ENCODE measurements around the gene ZYG11B.

DNA sequence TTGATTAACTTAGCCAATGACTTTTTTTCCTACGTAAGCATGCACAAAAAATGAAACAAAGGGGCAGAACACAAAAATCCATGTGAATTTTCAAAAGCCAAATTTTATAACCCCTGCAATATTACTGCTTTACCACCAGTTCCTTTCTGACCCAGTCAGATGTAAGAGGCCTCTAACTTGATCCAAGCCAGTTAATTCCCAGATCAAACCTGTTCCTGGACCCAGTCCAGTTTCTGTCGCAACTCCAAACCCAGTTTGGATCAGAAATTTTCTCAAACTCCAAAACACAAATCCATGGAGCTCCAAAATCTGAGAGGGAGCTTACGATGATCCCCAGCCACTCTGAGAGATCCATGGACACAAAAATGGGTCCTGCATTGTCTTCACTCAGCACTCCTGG is 108.5 kb downstream of the ZYG11B start:
- no peak for TF ChIP-seq JUN (IDR thresholded peaks at IDR 0.05; ENCODE audit: borderline replicate concordance, low read depth, low read length)
- TF ChIP-seq JUN (CRISPR knock-in tag; IDR thresholded peaks at IDR 0.05; ENCODE audit: borderline replicate concordance), result no peak
- no peak for TF ChIP-seq EZH2 (IDR thresholded peaks at IDR 0.05; ENCODE audit: borderline replicate concordance, low read depth, low read length)
- TF ChIP-seq ASH1L (IDR thresholded peaks at IDR 0.05; ENCODE audit: borderline replicate concordance, low read depth, partially characterized antibody), result no peak
- TF ChIP-seq HDAC1 (IDR thresholded peaks at IDR 0.05), result no peak
- no peak for TF ChIP-seq ZNF146 (CRISPR knock-in tag; IDR thresholded peaks at IDR 0.05; ENCODE audit: unreplicated experiment)
- no peak for TF ChIP-seq SIN3A (IDR thresholded peaks at IDR 0.05; ENCODE audit: borderline replicate concordance in 2 of 2, control insufficient read depth in 1 of 2, low read depth in 2 of 2, low read length in 2 of 2)
- TF ChIP-seq SP2 (IDR thresholded peaks at IDR 0.05; ENCODE audit: extremely low read depth, low read depth, low read length, poor library complexity, severe bottlenecking), result no peak
- no peak for TF ChIP-seq POLR2A (conservative IDR thresholded peaks at IDR 0.05)
- TF ChIP-seq, protein P1, sequence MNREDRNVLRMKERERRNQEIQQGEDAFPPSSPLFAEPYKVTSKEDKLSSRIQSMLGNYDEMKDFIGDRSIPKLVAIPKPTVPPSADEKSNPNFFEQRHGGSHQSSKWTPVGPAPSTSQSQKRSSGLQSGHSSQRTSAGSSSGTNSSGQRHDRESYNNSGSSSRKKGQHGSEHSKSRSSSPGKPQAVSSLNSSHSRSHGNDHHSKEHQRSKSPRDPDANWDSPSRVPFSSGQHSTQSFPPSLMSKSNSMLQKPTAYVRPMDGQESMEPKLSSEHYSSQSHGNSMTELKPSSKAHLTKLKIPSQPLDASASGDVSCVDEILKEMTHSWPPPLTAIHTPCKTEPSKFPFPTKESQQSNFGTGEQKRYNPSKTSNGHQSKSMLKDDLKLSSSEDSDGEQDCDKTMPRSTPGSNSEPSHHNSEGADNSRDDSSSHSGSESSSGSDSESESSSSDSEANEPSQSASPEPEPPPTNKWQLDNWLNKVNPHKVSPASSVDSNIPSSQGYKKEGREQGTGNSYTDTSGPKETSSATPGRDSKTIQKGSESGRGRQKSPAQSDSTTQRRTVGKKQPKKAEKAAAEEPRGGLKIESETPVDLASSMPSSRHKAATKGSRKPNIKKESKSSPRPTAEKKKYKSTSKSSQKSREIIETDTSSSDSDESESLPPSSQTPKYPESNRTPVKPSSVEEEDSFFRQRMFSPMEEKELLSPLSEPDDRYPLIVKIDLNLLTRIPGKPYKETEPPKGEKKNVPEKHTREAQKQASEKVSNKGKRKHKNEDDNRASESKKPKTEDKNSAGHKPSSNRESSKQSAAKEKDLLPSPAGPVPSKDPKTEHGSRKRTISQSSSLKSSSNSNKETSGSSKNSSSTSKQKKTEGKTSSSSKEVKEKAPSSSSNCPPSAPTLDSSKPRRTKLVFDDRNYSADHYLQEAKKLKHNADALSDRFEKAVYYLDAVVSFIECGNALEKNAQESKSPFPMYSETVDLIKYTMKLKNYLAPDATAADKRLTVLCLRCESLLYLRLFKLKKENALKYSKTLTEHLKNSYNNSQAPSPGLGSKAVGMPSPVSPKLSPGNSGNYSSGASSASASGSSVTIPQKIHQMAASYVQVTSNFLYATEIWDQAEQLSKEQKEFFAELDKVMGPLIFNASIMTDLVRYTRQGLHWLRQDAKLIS (CRISPR knock-in tag; IDR thresholded peaks at IDR 0.05), result no peak
- TF ChIP-seq ARID1B (IDR thresholded peaks at IDR 0.05), result no peak

Measured in K562 (cell line).